GM19351 (cell line): ENCODE measurements around the gene RFFL.

ENCODE experiments used
- ATAC-seq: cut with Tn5 transposase; IDR thresholded peaks from one replicate; pipeline ENCODE4 v1.9.1; 2021; ENCODE audit warnings: mild to moderate bottlenecking, moderate library complexity; ENCODE audit not compliant: unreplicated experiment

RFFL gene

GRCh38 chr17:34979650-34980352 lies 83.7 kb downstream of the RFFL start:
- ATAC-seq = no peak

DNA sequence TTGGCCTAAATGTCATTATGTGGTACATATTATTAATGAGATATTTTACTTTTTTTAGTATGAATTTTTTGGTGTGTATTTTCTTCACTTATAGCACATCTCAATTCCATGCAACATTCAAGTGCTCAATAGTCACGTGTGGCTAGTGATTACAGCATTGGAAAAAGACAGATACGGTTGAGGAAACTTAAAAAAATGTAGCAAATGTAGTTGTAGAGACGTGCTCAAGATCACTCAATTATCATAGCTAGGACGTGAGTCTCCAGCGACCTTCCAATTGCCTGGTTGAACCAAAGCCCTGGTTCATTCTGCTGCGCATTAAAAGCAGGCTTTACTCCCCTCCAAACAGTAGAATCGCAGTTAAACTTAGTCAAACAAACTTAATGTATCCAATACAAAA lies 84.4 kb downstream of the RFFL start:
- ATAC-seq = no peak

DNA sequence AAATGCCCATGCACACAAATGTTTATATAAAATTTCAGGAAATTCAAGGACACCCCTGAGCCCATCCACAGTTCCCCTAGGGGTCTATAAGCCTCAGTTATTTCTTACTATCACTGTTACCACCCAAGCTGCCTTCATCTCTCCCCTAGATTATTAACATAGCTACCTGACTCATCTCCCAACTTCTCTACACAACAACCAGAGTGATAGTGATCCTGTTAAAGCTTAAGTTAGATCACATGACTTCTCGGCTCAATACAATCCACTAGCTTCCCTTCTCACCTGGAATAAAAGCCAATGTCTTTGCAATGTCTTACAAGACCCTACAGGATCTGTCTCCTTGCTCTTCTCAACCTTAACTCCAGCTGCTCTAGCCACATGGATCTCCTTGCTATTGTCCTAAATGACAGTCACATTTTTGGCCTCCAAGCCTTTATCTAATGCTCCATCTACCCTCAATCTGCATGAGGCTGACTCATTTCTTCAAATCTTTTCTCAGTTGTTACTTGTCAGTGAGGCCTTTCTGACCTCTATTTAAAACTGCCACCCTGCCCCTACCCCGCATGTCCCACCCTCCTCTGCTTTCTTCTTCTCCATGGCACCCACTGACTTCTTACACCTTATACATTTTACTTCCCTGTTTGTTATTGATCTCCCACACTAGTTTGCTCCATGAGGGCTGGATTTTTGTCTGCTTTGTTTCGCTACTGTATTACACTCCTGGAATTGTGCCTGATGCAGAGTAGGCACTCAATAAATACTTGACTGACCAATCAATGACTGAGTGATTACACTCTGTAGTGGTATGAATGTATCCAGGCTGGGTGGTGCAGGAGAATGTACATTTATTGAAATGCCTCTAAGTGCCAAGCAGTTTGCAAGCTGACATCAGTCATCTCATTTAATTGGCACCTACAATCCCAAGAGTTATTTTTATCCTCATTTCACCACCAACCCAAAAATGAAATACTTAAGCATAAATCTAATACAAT lies 88.4 kb downstream of the RFFL start:
- no peak for ATAC-seq

DNA sequence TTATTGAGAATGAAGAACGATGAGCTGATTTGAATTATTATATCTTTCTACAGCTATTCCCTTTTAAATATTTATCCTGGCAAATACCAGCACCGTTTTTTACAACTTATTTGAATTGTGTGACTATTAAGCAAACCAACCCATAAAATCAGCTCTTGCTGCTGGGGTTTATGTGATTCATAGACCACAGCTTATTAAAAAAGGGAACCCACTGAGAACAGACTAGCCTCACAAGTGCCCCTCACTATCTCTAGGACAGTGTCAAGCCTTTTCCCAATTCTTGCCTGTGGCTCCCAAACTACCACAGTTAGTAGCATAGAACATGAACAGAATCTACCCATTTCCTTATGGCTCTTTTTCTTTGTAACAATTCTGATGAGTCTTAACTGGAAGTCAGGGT lies 89.3 kb downstream of the RFFL start:
- ATAC-seq = no peak

GRCh38 chr17:34961093-34961911 lies 102.2 kb downstream of the RFFL start, which contains the start of the genes CCT6B and ZNF830:
TSS of gene CCT6B (minus strand) at chr17:34961460. CDS start at chr17:34961393, 67 bp downstream.
TSS of gene ZNF830 (plus strand) at chr17:34961540. CDS start at chr17:34961567, 27 bp downstream.
- ATAC-seq = peak; percentile 92

DNA sequence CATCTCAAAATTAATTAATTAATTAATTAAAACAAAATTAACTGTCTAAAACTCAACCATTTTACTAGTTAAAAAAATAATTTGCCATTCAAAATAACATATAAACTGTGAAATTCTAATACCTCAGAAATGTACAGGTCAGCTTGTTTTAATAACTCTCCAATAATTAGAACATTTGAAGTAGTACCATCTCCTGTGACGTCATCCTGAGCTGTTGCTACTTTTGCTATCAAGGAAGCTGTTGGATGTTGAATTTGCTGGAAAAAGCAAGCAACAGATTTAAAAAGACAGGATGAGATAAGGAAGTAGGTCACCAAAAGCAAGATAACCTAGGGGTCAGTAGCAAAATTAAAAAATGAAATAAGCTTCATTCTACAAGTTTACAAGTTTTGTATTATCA lies 105.1 kb downstream of the RFFL start:
- ATAC-seq = no peak
